HEK293T (cell line): ENCODE measurements around the gene CYCS.
"Not testable (repeated sequence)": the region's sequence is repeated elsewhere in the genome, so short reads cannot be mapped to it uniquely, and the experiment has no call there.

Source experiments
- CTCF ChIA-PET: fragments of 350-600 bp; formaldehyde crosslinking; extraction: SDS; loops from one replicate; lab custom pipeline; 2021; ENCODE audit warnings: antibody characterized with exemption, inconsistent platforms; lab: Yijun Ruan, JAX
- POLR2A ChIA-PET: fragments of 350-600 bp; formaldehyde crosslinking; extraction: SDS; loops from one replicate; lab custom pipeline; 2020; ENCODE audit warnings: antibody characterized with exemption, inconsistent platforms; lab: Yijun Ruan, JAX
- DNase-seq: peaks from one replicate; pipeline ENCODE4 v3.0.0; 2012; ENCODE audit warnings: mixed read lengths; ENCODE audit errors: extremely low spot score
- ARNT ChIP-seq: fragments of 450-650 bp; IDR thresholded peaks from 2 replicates; pipeline ENCODE4 v1.6.1; 2017; ENCODE audit warnings: mild to moderate bottlenecking
- BHLHE40 ChIP-seq: fragments of 450-650 bp; IDR thresholded peaks from 2 replicates; pipeline ENCODE4 v1.6.1; 2016; ENCODE audit warnings: mild to moderate bottlenecking, moderate library complexity, borderline replicate concordance
- CTBP1 ChIP-seq: fragments of 450-650 bp; IDR thresholded peaks from 2 replicates; pipeline ENCODE4 v1.6.1; 2016; ENCODE audit warnings: borderline replicate concordance
- ELF4 ChIP-seq: fragments of 450-650 bp; IDR thresholded peaks from 2 replicates; pipeline ENCODE4 v1.6.1; 2017; ENCODE audit warnings: antibody characterized with exemption
- FOXA1 ChIP-seq: fragments of 450-650 bp; IDR thresholded peaks from 2 replicates; pipeline ENCODE4 v1.6.1; 2016; ENCODE audit warnings: mild to moderate bottlenecking
- FOXK2 ChIP-seq: fragments of 450-650 bp; IDR thresholded peaks from 2 replicates; pipeline ENCODE4 v1.6.1; 2016; ENCODE audit warnings: mild to moderate bottlenecking
- FOXM1 ChIP-seq: fragments of 450-650 bp; IDR thresholded peaks from 2 replicates; pipeline ENCODE4 v1.6.1; 2017; ENCODE audit warnings: mild to moderate bottlenecking, borderline replicate concordance
- HDGF ChIP-seq: fragments of 450-650 bp; IDR thresholded peaks from 2 replicates; pipeline ENCODE4 v1.6.1; 2017; ENCODE audit warnings: antibody characterized with exemption, borderline replicate concordance
- L3MBTL2 ChIP-seq: fragments of 450-650 bp; conservative IDR thresholded peaks from 2 replicates; pipeline ENCODE4 v1.6.1; 2016; ENCODE audit warnings: mild to moderate bottlenecking
- LEF1 ChIP-seq: fragments of 450-650 bp; IDR thresholded peaks from 2 replicates; pipeline ENCODE4 v1.6.1; 2017; ENCODE audit warnings: mild to moderate bottlenecking, borderline replicate concordance
- NFRKB ChIP-seq: fragments of 450-650 bp; IDR thresholded peaks from 2 replicates; pipeline ENCODE4 v1.6.1; 2016; ENCODE audit warnings: mild to moderate bottlenecking, moderate library complexity
- PKNOX1 ChIP-seq: fragments of 450-650 bp; IDR thresholded peaks from 2 replicates; pipeline ENCODE4 v1.6.1; 2016
- SP1 ChIP-seq: fragments of 450-650 bp; IDR thresholded peaks from 2 replicates; pipeline ENCODE4 v1.6.1; 2017
- SUZ12 ChIP-seq: fragments of 450-650 bp; IDR thresholded peaks from 2 replicates; pipeline ENCODE4 v1.6.1; 2016; ENCODE audit warnings: mild to moderate bottlenecking
- TARDBP ChIP-seq: fragments of 450-650 bp; IDR thresholded peaks from 2 replicates; pipeline ENCODE4 v1.6.1; 2016

Gene CYCS

GRCh38 chr7:25084821-25085220, 40.2 kb downstream of the CYCS start:
- TF ChIP-seq ARNT, result no peak
- TF ChIP-seq FOXM1, result no peak
- no peak for TF ChIP-seq FOXK2
- TF ChIP-seq HDGF, result no peak
- DNase-seq, result no peak
- POLR2A ChIA-PET, result no interaction called here
- CTCF ChIA-PET, result interaction anchor here (1.4 kb wide), 1 partner anchor 14 kb away, joined by 6 read pairs; no protein-coding TSS in a partner anchor

DNA sequence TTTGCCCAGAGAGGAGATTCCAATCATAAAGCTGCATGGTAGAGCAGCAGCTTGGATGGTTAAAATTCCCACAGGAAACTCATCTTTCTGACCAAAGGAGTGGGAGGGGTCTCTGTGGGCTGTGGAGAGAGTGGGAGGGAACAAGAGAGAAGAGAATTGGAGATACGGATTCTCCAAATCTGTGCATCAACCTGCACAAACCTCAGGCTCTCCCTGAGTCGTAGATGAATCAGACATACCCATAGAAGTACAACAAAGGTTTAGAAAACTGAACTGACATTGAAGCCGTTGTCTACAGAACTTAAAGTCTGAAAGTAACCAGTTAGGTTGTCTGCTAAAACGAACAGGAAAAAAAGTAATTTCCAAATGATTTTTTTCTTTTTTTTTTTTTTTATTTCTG, 41.9 kb downstream of the CYCS start:
- CTCF ChIA-PET, result no interaction called here
- POLR2A ChIA-PET, result no interaction called here

GRCh38 chr7:25082041-25082440, 43.0 kb downstream of the CYCS start:
- DNase-seq, POLR2A ChIA-PET, CTCF ChIA-PET: not testable (repeated sequence)

More for the DNA sequence above, 41.9 kb downstream of the CYCS start:
- TF ChIP-seq BHLHE40 (no peak), NFRKB (no peak), LEF1 (no peak), ARNT (no peak), ELF4 (no peak), HDGF (no peak), FOXA1 (no peak)
- DNase-seq, result no peak

GRCh38 chr7:25077096-25077495, 48.0 kb downstream of the CYCS start:
- CTCF ChIA-PET, result no interaction called here
- DNase-seq, result no peak
- POLR2A ChIA-PET, result no interaction called here
- TF ChIP-seq PKNOX1 (no peak), SUZ12 (no peak), SP1 (no peak), FOXA1 (no peak), CTBP1 (no peak), BHLHE40 (no peak), L3MBTL2 (no peak), ELF4 (no peak), FOXK2 (no peak)

- CTCF ChIA-PET, result no interaction called here
- DNase-seq, result no peak
- TF ChIP-seq NFRKB, result no peak
- no peak for TF ChIP-seq LEF1
- TF ChIP-seq HDGF, result no peak
- TF ChIP-seq FOXM1, result no peak
- TF ChIP-seq FOXK2, result no peak
- no peak for TF ChIP-seq TARDBP
- POLR2A ChIA-PET, result no interaction called here
Measured at GRCh38 chr7:25075459-25075858, 49.6 kb downstream of the CYCS start.

DNA sequence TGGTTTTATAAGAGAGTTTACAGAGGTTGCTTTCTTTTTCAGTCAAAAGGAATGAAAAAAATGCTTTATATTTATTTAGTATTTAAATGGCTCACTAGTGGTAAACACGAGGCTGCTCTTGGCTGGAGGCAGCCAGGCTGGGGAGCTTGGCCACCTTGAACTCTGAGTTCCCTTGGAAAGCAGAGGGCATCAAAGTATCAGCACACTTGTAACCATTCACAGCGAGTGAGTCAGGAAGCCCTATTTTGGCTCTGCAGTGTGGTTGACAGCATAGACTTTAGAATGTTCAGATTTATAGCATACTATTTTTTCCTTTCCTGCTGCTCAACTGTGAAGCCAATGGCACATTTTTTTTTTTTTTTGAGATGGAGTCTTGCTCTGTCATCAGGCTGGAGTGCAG, 51.6 kb downstream of the CYCS start:
- POLR2A ChIA-PET, result no interaction called here
- CTCF ChIA-PET, result no interaction called here
- TF ChIP-seq PKNOX1 (no peak), SUZ12 (no peak)
- DNase-seq, result no peak
